ENCODE results near the gene CCL17. TPM values are rescaled to one million over a fixed set of nuclear protein-coding genes. Genes with fewer than 3 reads are reported as not detected.

CCL17 gene
- total and polyA plus RNA-seq, 2 of the 4 experiments (the other 2 are of a cell fraction): not detected

DNA sequence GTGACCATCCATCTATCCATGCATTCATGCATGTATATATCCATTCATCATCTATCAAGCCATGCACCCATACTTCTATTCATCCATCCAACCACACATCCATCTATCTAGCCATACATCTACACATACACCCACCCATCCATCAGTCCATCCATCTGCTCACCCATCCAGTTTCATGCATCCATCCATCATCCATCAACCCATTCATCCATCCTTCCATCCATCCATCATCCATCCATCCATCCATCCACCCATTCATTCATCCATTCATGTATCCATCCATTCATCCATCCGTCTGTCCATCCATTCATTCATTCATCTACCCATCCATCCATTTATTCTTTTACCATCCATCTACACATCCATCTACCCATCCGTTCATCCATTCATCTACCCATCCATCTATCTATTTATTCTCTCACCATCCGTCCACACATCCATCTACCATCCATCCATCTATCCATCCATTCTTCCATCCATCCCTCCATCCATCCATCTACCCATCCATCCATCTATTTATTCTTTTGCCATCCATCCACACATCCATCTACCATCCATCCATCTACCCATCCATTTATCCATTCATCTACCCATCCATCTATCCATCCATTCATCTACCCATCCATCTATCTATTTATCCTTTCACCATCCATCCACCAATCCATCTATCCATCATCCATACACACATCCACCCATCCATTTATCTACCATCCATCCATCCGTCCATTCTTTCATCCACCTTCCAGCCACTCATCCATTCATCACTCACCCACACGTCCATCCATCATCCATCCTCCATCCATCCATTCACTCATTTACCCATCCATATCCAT, 3.2 kb downstream of the CCL17 start:
- TF ChIP-seq RAD21 (IDR thresholded peaks at IDR 0.05; ENCODE audit: low read length) (no peak), FOS (IDR thresholded peaks at IDR 0.05; ENCODE audit: low read depth, low read length) (no peak), MAZ (IDR thresholded peaks at IDR 0.05; ENCODE audit: borderline replicate concordance, low read depth, low read length) (no peak), CHD1 (IDR thresholded peaks at IDR 0.05; ENCODE audit: low read depth, low read length) (no peak), MAFK (IDR thresholded peaks at IDR 0.05; ENCODE audit: low read depth, low read length) (no peak), RCOR1 (IDR thresholded peaks at IDR 0.05; ENCODE audit: insufficient replicate concordance, low read length) (no peak), POLR2A (IDR thresholded peaks at IDR 0.05; ENCODE audit: low read depth, low read length) (no peak), MXI1 (IDR thresholded peaks at IDR 0.05; ENCODE audit: borderline replicate concordance, low read depth, low read length) (no peak), CEBPB (IDR thresholded peaks at IDR 0.05; ENCODE audit: low read depth, low read length) (no peak), BHLHE40 (IDR thresholded peaks at IDR 0.05; ENCODE audit: low read depth, low read length) (no peak), RFX5 (IDR thresholded peaks at IDR 0.05; ENCODE audit: low read depth, low read length) (no peak), USF2 (IDR thresholded peaks at IDR 0.05; ENCODE audit: low read depth, low read length) (no peak)
- ChIA-PET POLR2A (ENCODE audit: unreplicated experiment) (no interaction called here), CTCF (no interaction called here)
- H3K27ac ChIP-seq (ENCODE audit: insufficient read depth, low read length): no peak overlapping the region
- no peak overlapping the region for H2AFZ ChIP-seq (replicated peaks; ENCODE audit: low read length, poor library complexity)
- peaks cover 58% of the 10 kb centered on the region for H3K27me3 ChIP-seq (ENCODE audit: control insufficient read depth, insufficient read depth, low read length)
- no TSS peak for BruUV-seq (replicated peaks)
- in situ Hi-C loops (cut with MboI; ENCODE audit: low sequenced_read_pairs) (no loop called here), intact Hi-C loops (cut with micrococcal nuclease) (no loop called here), dilution Hi-C loops (cut with HindIII; ENCODE audit: low sequenced_read_pairs, unreplicated experiment) (no loop called here)
- H3K9me3 ChIP-seq (ENCODE audit: control insufficient read depth, insufficient read depth, low read length): no peaks in the 10 kb centered on the region
- H3K36me3 ChIP-seq (ENCODE audit: control insufficient read depth, insufficient read depth, low read length): no peaks in the 10 kb centered on the region
- no peak overlapping the region for H3K9ac ChIP-seq (ENCODE audit: low read depth, low read length)
- no peak overlapping the region for H3K56ac ChIP-seq (ENCODE audit: extremely low read depth, insufficient read depth, low read length)
- no peaks in the 10 kb centered on the region for H3K9me1 ChIP-seq (ENCODE audit: insufficient read depth, low read length)
- H4K20me1 ChIP-seq (ENCODE audit: insufficient read depth, low read length): no peaks in the 10 kb centered on the region
- H3K14ac ChIP-seq (replicated peaks; ENCODE audit: low read depth, low read length): no peak overlapping the region
- H3K4me2 ChIP-seq (ENCODE audit: low read depth, low read length): no peak overlapping the region
- no peak overlapping the region for H2AK5ac ChIP-seq (ENCODE audit: low read depth, low read length)
- no peak overlapping the region for H2BK120ac ChIP-seq (ENCODE audit: low read depth, low read length)
- H3K4ac ChIP-seq (ENCODE audit: low read depth, low read length): no peak overlapping the region
- H3K4me1 ChIP-seq (ENCODE audit: control insufficient read depth, insufficient read depth, low read length): no peaks in the 10 kb centered on the region
- WGBS, 2 experiments (ENCODE audit: extremely low coverage in 2 of 2, insufficient read length in 1 of 2): 67 to 98% methylated on average over 4 to 5 of the region's 5 CpGs
- no peak overlapping the region for H4K8ac ChIP-seq (ENCODE audit: low read depth in 2 of 2, low read length in 2 of 2)
- no peak overlapping the region for H2AK9ac ChIP-seq (replicated peaks; ENCODE audit: low read depth, low read length, poor library complexity)
- no peaks in the 10 kb centered on the region for H3K79me1 ChIP-seq (ENCODE audit: low read depth in 1 of 2, low read length in 2 of 2)
- no peak overlapping the region for H3K23ac ChIP-seq (ENCODE audit: low read depth, low read length)
- H2BK15ac ChIP-seq (ENCODE audit: low read depth, low read length): no peak overlapping the region
- peak overlapping the region; percentile 46 for H2BK5ac ChIP-seq (ENCODE audit: low read depth, low read length, poor library complexity, severe bottlenecking)
- no peak overlapping the region for H3K4me3 ChIP-seq (ENCODE audit: insufficient read depth, low read depth, low read length)
- no peak overlapping the region for H2BK20ac ChIP-seq (ENCODE audit: low read depth, low read length)
- DNase-seq (no peak), ATAC-seq (ENCODE audit: low read depth) (no peak)
- H4K91ac ChIP-seq (ENCODE audit: insufficient read depth, low read depth, low read length): no peak overlapping the region
- no peak overlapping the region for H3K18ac ChIP-seq (ENCODE audit: low read depth, low read length)
- no peak overlapping the region for H4K5ac ChIP-seq (ENCODE audit: low read depth, low read length)

Measured in IMR-90 (cell line).